H1 (cell line): Measurements from ENCODE around the gene DPF3. TPM values are rescaled to one million over a fixed set of nuclear protein-coding genes. Genes with fewer than 3 reads are reported as not detected.

ENCODE experiments used
- CTCF ChIA-PET: fragments of 300-600 bp; sonication (Branson Sonifier 250); formaldehyde crosslinking; loops from one replicate; lab custom pipeline; 2021; ENCODE audit not compliant: partially characterized antibody; lab: Charles Lee
- POLR2A ChIA-PET: fragments of 300-600 bp; sonication (Branson Sonifier 250); formaldehyde crosslinking; loops from one replicate; lab custom pipeline; 2021; ENCODE audit warnings: inconsistent platforms; ENCODE audit not compliant: partially characterized antibody; lab: Charles Lee
- DNase-seq, 2 experiments: peaks; one replicate each; pipeline versions ENCODE4 v3.0.0 to v3.0.0-alpha.2; 2010 to 2022; ENCODE audit warnings: low spot score in 2 of 2, low read depth in 1 of 2, mixed read lengths in 1 of 2
- FAIRE-seq: peaks from 2 replicates; lab custom pipeline; 2011; peaks lifted over from hg19 to GRCh38; lab: Jason Lieb, UNC
- H2AFZ ChIP-seq: 2 replicates; pipeline ENCODE4 v1.8.1; 2012; ENCODE audit warnings: low read length, inconsistent platforms
- H2AK5ac ChIP-seq: 2 replicates; pipeline ENCODE4 v1.6.1; 2013; ENCODE audit warnings: low read depth, low read length
- H2BK120ac ChIP-seq: replicated peaks from 2 replicates; pipeline ENCODE3; 2013; ENCODE audit warnings: low read depth, low read length, inconsistent platforms
- H2BK12ac ChIP-seq: 2 replicates; pipeline ENCODE4 v1.6.1; 2013; ENCODE audit warnings: low read depth, low read length
- H2BK15ac ChIP-seq: 2 replicates; pipeline ENCODE4 v1.6.1; 2013; ENCODE audit warnings: low read length
- H2BK20ac ChIP-seq: 2 replicates; pipeline ENCODE4 v1.6.1; 2013; ENCODE audit warnings: low read length
- H2BK5ac ChIP-seq: 2 replicates; pipeline ENCODE4 v1.6.1; 2013; ENCODE audit warnings: low read depth, low read length
- H3K14ac ChIP-seq: 2 replicates; pipeline ENCODE4 v1.6.1; 2013; ENCODE audit warnings: inconsistent platforms; ENCODE audit not compliant: insufficient read length
- H3K18ac ChIP-seq: 2 replicates; pipeline ENCODE4 v1.6.1; 2013; ENCODE audit warnings: low read length; ENCODE audit errors: extremely low read depth
- H3K23ac ChIP-seq: 2 replicates; pipeline ENCODE4 v1.6.1; 2013; ENCODE audit warnings: inconsistent platforms; ENCODE audit not compliant: insufficient read length
- H3K23me2 ChIP-seq: 2 replicates; pipeline ENCODE4 v1.6.1; 2013; ENCODE audit warnings: low read depth, low read length
- H3K27ac ChIP-seq: 2 replicates; pipeline ENCODE4 v1.6.1; 2011; ENCODE audit warnings: low read depth, low read length, inconsistent platforms
- H3K27me3 ChIP-seq, 4 experiments: replicated peaks in 1 of 4; 1 replicate in 1 of 4; 2 replicates in 3 of 4; pipeline versions ENCODE4 v1.6.1 to v1.8.1; 2011 to 2013; ENCODE audit warnings: low read length in 3 of 4, mild to moderate bottlenecking in 3 of 4, inconsistent platforms in 2 of 4, mixed read lengths in 2 of 4, moderate library complexity in 1 of 4; ENCODE audit not compliant: control insufficient read depth in 3 of 4, insufficient read depth in 3 of 4; ENCODE audit errors: extremely low read depth in 1 of 4
- H3K36me3 ChIP-seq, 4 experiments: 2 replicates each; pipeline versions ENCODE4 v1.6.1 to v1.8.1; 2011 to 2013; ENCODE audit warnings: mild to moderate bottlenecking in 4 of 4, low read length in 3 of 4, moderate library complexity in 2 of 4, control low read depth in 1 of 4, inconsistent platforms in 1 of 4; ENCODE audit not compliant: insufficient read depth in 4 of 4, control insufficient read depth in 2 of 4
- H3K4ac ChIP-seq: replicated peaks from 2 replicates; pipeline ENCODE3; 2013; ENCODE audit warnings: low read length, low read depth, mixed read lengths, inconsistent platforms; ENCODE audit not compliant: insufficient read length
- H3K4me1 ChIP-seq, 4 experiments: replicated peaks in 1 of 4; 1 replicate in 1 of 4; 2 replicates in 3 of 4; pipeline versions ENCODE4 v1.6.1 to v1.8.1; 2011 to 2013; ENCODE audit warnings: low read length in 3 of 4, inconsistent platforms in 2 of 4, mixed read lengths in 1 of 4; ENCODE audit not compliant: insufficient read depth in 4 of 4, control insufficient read depth in 3 of 4
- H3K4me2 ChIP-seq, 2 experiments: 2 replicates each; pipeline versions ENCODE4 v1.6.1 to v1.8.1; 2011 to 2013; ENCODE audit warnings: low read depth in 2 of 2, low read length in 2 of 2, control low read depth in 1 of 2, inconsistent platforms in 1 of 2, mild to moderate bottlenecking in 1 of 2; ENCODE audit not compliant: insufficient read depth in 1 of 2
- H3K4me3 ChIP-seq, 4 experiments: fragments of 200-600, 300-600 bp in 1 of 4; sonication (generic), shearing (Covaris generic), sonication (Bioruptor Twin) in 1 of 4; 2 replicates each; pipeline versions ENCODE4 v1.5.1 to v1.8.1; 2011 to 2016; ENCODE audit warnings: low read length in 4 of 4, low read depth in 3 of 4, control low read depth in 2 of 4, inconsistent platforms in 2 of 4, mild to moderate bottlenecking in 2 of 4, mixed read lengths in 1 of 4, moderate library complexity in 1 of 4; ENCODE audit not compliant: insufficient read depth in 2 of 4; ENCODE audit errors: extremely low read depth in 1 of 4
- H3K56ac ChIP-seq: replicated peaks from 2 replicates; pipeline ENCODE3; 2013; ENCODE audit warnings: low read depth, mild to moderate bottlenecking, mixed read lengths, low read length, inconsistent platforms; ENCODE audit not compliant: insufficient read length
- H3K79me1 ChIP-seq: 2 replicates; pipeline ENCODE4 v1.6.1; 2013; ENCODE audit warnings: low read depth, low read length, control low read depth
- H3K79me2 ChIP-seq, 2 experiments: 2 replicates each; pipeline versions ENCODE4 v1.6.1 to v1.8.1; 2012 to 2013; ENCODE audit warnings: low read length in 2 of 2, mild to moderate bottlenecking in 2 of 2, inconsistent platforms in 1 of 2; ENCODE audit not compliant: insufficient read depth in 2 of 2, control insufficient read depth in 1 of 2
- H3K9ac ChIP-seq, 4 experiments: replicated peaks in 1 of 4; 1 replicate in 1 of 4; 2 replicates in 3 of 4; pipeline versions ENCODE4 v1.6.1 to v1.8.1; 2011 to 2013; ENCODE audit warnings: low read depth in 3 of 4, low read length in 3 of 4, control low read depth in 2 of 4, mild to moderate bottlenecking in 2 of 4, moderate library complexity in 2 of 4, inconsistent platforms in 1 of 4; ENCODE audit errors: extremely low read depth in 1 of 4
- H3K9me3 ChIP-seq, 2 experiments: 2 replicates each; pipeline versions ENCODE4 v1.6.1 to v1.8.1; 2012 to 2013; ENCODE audit warnings: mild to moderate bottlenecking in 2 of 2, moderate library complexity in 2 of 2, control low read depth in 1 of 2, inconsistent platforms in 1 of 2, low read depth in 1 of 2, low read length in 1 of 2, mixed read lengths in 1 of 2; ENCODE audit not compliant: insufficient read depth in 2 of 2
- H4K20me1 ChIP-seq, 2 experiments: replicated peaks in 1 of 2; 2 replicates each; pipeline versions ENCODE3 to v1.8.1; 2011 to 2013; ENCODE audit warnings: inconsistent platforms in 2 of 2, low read length in 2 of 2, mild to moderate bottlenecking in 1 of 2; ENCODE audit not compliant: insufficient read depth in 2 of 2, control insufficient read depth in 1 of 2
- H4K5ac ChIP-seq: 2 replicates; pipeline ENCODE4 v1.6.1; 2013; ENCODE audit warnings: low read length, low read depth, mixed read lengths, inconsistent platforms; ENCODE audit not compliant: insufficient read length
- H4K8ac ChIP-seq: 2 replicates; pipeline ENCODE4 v1.8.0; 2013; ENCODE audit warnings: mild to moderate bottlenecking, moderate library complexity, low read length, inconsistent platforms; ENCODE audit not compliant: insufficient read depth; ENCODE audit errors: extremely low read depth
- H4K91ac ChIP-seq: replicated peaks from 2 replicates; pipeline ENCODE3; 2013; ENCODE audit warnings: low read length, mixed read lengths, inconsistent platforms; ENCODE audit not compliant: insufficient read length
- EP300 ChIP-seq, 2 experiments: IDR thresholded peaks; 1 replicate in 1 of 2; 2 replicates in 1 of 2; pipeline ENCODE4 v1.6.1; 2011 to 2012; ENCODE audit warnings: low read depth in 2 of 2, low read length in 2 of 2, mild to moderate bottlenecking in 2 of 2, borderline replicate concordance in 1 of 2, inconsistent platforms in 1 of 2, moderate library complexity in 1 of 2
- FOSL1 ChIP-seq: IDR thresholded peaks from 2 replicates; pipeline ENCODE4 v1.6.1; 2011; ENCODE audit warnings: mild to moderate bottlenecking, low read depth, low read length, moderate library complexity; ENCODE audit not compliant: insufficient read depth
- NRF1 ChIP-seq: IDR thresholded peaks from 2 replicates; pipeline ENCODE4 v1.6.1; 2011; ENCODE audit warnings: mild to moderate bottlenecking, low read depth, low read length, improper control_type of control experiment
- WGBS, 2 experiments: shearing (Covaris generic) in 1 of 2; methylation state at CpG; one replicate each; pipeline versions ENCODE4 v1.1.6 to v1.1.7; 2013 to 2015; ENCODE audit warnings: low lambda C conversion rate in 2 of 2, mixed read lengths in 2 of 2, inconsistent platforms in 1 of 2, low coverage in 1 of 2, missing lambda C conversion rate in 1 of 2; ENCODE audit not compliant: insufficient replicate concordance in 2 of 2, insufficient coverage in 1 of 2, insufficient read length in 1 of 2; ENCODE audit errors: extremely low coverage in 1 of 2, missing lambda C conversion rate in 1 of 2; 5-methylcytosine and 5-hydroxymethylcytosine counted together
- polyA plus RNA-seq, 7 experiments: library from polyadenylated mRNA; depleted of rRNA in 3 of 7; stranded (reverse) in 5 of 7; unstranded in 2 of 7; fragments of >200 nt in 5 of 7; fragments of 200-250 nt in 2 of 7; gene quantifications; 1 replicate in 5 of 7; 2 replicates in 1 of 7; 4 replicates in 1 of 7; pipeline versions ENCODE4 v1.2.1 to v1.2.3, GENCODE V29; 2011 to 2013; ENCODE audit warnings: missing spikeins in 2 of 7, mixed read lengths in 2 of 7
- total RNA-seq: library from RNA; stranded (reverse); fragmentation: NEBNext Ultra II Directional; extraction: Animal tissue kit (Norgen Biotek cat#: 25700); gene quantifications from 2 replicates; pipeline ENCODE4 v1.2.1, GENCODE V29; 2021

DPF3 gene
- total and polyA plus RNA-seq, 2 of the 8 experiments (the other 6 are each of a cell fraction or from before 2014, with no cell fraction given): 0.19 TPM; not detected in 1

DNA sequence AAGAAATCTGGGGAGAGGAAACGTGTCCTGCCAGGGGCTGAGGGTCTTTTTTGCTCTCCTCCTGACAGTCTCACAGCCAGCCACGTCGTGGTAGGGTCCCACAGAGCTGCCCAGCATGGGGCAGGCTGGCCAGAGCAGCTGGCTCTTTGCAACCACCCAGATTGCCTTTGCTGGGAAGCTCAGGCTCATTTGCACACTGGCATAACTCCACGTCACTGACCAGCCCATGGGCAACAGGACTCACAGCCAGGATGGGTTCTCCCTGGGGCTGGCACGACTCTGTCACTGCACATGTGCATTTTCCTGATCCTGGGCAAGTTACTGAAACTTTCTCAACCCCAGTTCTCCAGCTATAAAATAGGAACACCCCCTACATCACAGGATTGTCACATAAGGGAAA, 242.2 kb downstream of the DPF3 start:
- H4K8ac ChIP-seq: no peak overlapping the region
- H3K23ac ChIP-seq: no peak overlapping the region
- H2BK12ac ChIP-seq: no peak overlapping the region
- no peak overlapping the region for H2BK15ac ChIP-seq
- no peak overlapping the region for H3K9ac ChIP-seq
- H3K56ac ChIP-seq: no peak overlapping the region
- H2BK5ac ChIP-seq: no peak overlapping the region
- H3K79me2 ChIP-seq: no peaks in the 10 kb centered on the region
- no peaks in the 10 kb centered on the region for H3K36me3 ChIP-seq
- no peaks in the 10 kb centered on the region for H3K4me1 ChIP-seq
- H3K4me2 ChIP-seq: no peak overlapping the region
- no peak overlapping the region for H3K27ac ChIP-seq
- FAIRE-seq: no peak
- POLR2A ChIA-PET: no interaction called here
- no peak overlapping the region for H3K14ac ChIP-seq
- no peaks in the 10 kb centered on the region for H4K20me1 ChIP-seq
- H3K4me3 ChIP-seq: no peak overlapping the region
- no peak overlapping the region for H2AFZ ChIP-seq
- no peak overlapping the region for H2BK20ac ChIP-seq
- no peak overlapping the region for H3K18ac ChIP-seq
- TF ChIP-seq EP300 (IDR thresholded peaks at IDR 0.05; ENCODE audit: borderline replicate concordance in 1 of 2, low read depth in 2 of 2, low read length in 2 of 2): no peak
- no peak for TF ChIP-seq FOSL1
- TF ChIP-seq NRF1: no peak
- no peaks in the 10 kb centered on the region; the same call in 1 of the 2 replicates for H3K23me2 ChIP-seq
- H4K5ac ChIP-seq: no peak overlapping the region
- H3K79me1 ChIP-seq: no peaks in the 10 kb centered on the region
- H2AK5ac ChIP-seq: no peak overlapping the region
- CTCF ChIA-PET: interaction anchor here (0.6 to 0.9 kb wide), 2 partner anchors 134 to 359 kb away, joined by 3 to 4 read pairs; no protein-coding TSS in a partner anchor
- no peak overlapping the region for H4K91ac ChIP-seq
- WGBS, 2 experiments: 87% methylated on average over 5 of the region's 5 CpGs; no CpG with 5 or more reads in 1 of the 2 experiments
- H2BK120ac ChIP-seq: no peak overlapping the region
- no peaks in the 10 kb centered on the region; a peak in 1 of 7 replicates for H3K27me3 ChIP-seq
- H3K4ac ChIP-seq: no peak overlapping the region
- H3K9me3 ChIP-seq: no peaks in the 10 kb centered on the region
- DNase-seq: peak in 1 of 2 experiments; percentile 23
